GM19035 (cell line): Measurements from ENCODE around the gene SHISAL1.

Source experiments
- ATAC-seq: cut with Tn5 transposase; IDR thresholded peaks from one replicate; pipeline ENCODE4 v1.9.1; 2021; ENCODE audit not compliant: unreplicated experiment

Gene SHISAL1

GRCh38 chr22:44266796-44267760 is 45.7 kb downstream of the SHISAL1 start:
- no peak for ATAC-seq

GRCh38 chr22:44263547-44263946 is 49.2 kb downstream of the SHISAL1 start:
- ATAC-seq = no peak

GRCh38 chr22:44261861-44262595 is 50.7 kb downstream of the SHISAL1 start:
- no peak for ATAC-seq

- ATAC-seq = no peak
Observed at GRCh38 chr22:44261164-44261860, 51.4 kb downstream of the SHISAL1 start.

GRCh38 chr22:44260216-44261035 is 52.3 kb downstream of the SHISAL1 start:
- ATAC-seq = no peak

- ATAC-seq = no peak
Observed at GRCh38 chr22:44259366-44260215, 53.2 kb downstream of the SHISAL1 start.

GRCh38 chr22:44256556-44257485 is 55.9 kb downstream of the SHISAL1 start:
- no peak for ATAC-seq

GRCh38 chr22:44256085-44256484 is 56.7 kb downstream of the SHISAL1 start:
- ATAC-seq = no peak

GRCh38 chr22:44254811-44255210 is 57.9 kb downstream of the SHISAL1 start:
- no peak for ATAC-seq

- ATAC-seq = no peak
Observed at GRCh38 chr22:44249376-44250147, 63.2 kb downstream of the SHISAL1 start.

- no peak for ATAC-seq
Observed at GRCh38 chr22:44248926-44249325, 63.8 kb downstream of the SHISAL1 start.

GRCh38 chr22:44247923-44248892 is 64.5 kb downstream of the SHISAL1 start:
- no peak for ATAC-seq

GRCh38 chr22:44247346-44247745 is 65.4 kb downstream of the SHISAL1 start:
- ATAC-seq = no peak

GRCh38 chr22:44246615-44247326 is 66.0 kb downstream of the SHISAL1 start:
- no peak for ATAC-seq

GRCh38 chr22:44245867-44246266 is 66.9 kb downstream of the SHISAL1 start:
- ATAC-seq = no peak

GRCh38 chr22:44245438-44245837 is 67.3 kb downstream of the SHISAL1 start:
- no peak for ATAC-seq
